Transverse colon (tissue), 4 donors: ENCODE data around the gene CAMTA1. TPM values are rescaled to one million over a fixed set of nuclear protein-coding genes. Genes with fewer than 3 reads are reported as not detected.

ENCODE experiments used
- DNase-seq: peaks from one replicate; pipeline ENCODE4 v3.0.0-alpha.2; 2019
- H3K27ac ChIP-seq, 4 donors: fragments of 200-600 bp; sonication (generic); 2 replicates each; pipeline ENCODE4 v1.5.1; 2016 to 2018; ENCODE audit warnings: inconsistent platforms in 4 of 4
- H3K27me3 ChIP-seq: fragments of 200-600 bp; sonication (generic); 2 replicates; pipeline ENCODE4 v1.5.1; 2017; ENCODE audit warnings: inconsistent platforms
- H3K36me3 ChIP-seq, 4 donors: fragments of 200-600 bp; sonication (generic); 2 replicates each; pipeline ENCODE4 v1.5.1; 2017 to 2019; ENCODE audit warnings: inconsistent platforms in 4 of 4
- H3K4me1 ChIP-seq, 4 donors: fragments of 200-600 bp; sonication (generic); 2 replicates each; pipeline ENCODE4 v1.5.1; 2017 to 2020; ENCODE audit warnings: inconsistent platforms in 4 of 4
- H3K4me3 ChIP-seq, 4 donors: fragments of 200-600 bp; sonication (generic); 1 replicate in 1 of 4; 2 replicates in 3 of 4; pipeline versions ENCODE4 v1.5.1 to v1.6.1; 2017 to 2019; ENCODE audit warnings: inconsistent platforms in 4 of 4
- H3K9me3 ChIP-seq, 2 donors: fragments of 200-600 bp; sonication (generic); 2 replicates each; pipeline ENCODE4 v1.5.1; 2017 to 2019; ENCODE audit warnings: inconsistent platforms in 2 of 2
- EP300 ChIP-seq: sonication (generic); formaldehyde crosslinking; IDR thresholded peaks from one replicate; pipeline ENCODE4 v1.6.1; 2017; ENCODE audit warnings: antibody characterized with exemption, low read depth
- POLR2A ChIP-seq: fragments of 450-650 bp; IDR thresholded peaks from one replicate; pipeline ENCODE4 v1.6.1; 2016; ENCODE audit warnings: antibody characterized with exemption, mild to moderate bottlenecking, moderate library complexity
- POLR2AphosphoS5 ChIP-seq, 3 donors: sonication (generic); formaldehyde crosslinking; IDR thresholded peaks; one replicate each; pipeline ENCODE4 v1.6.1; 2016; ENCODE audit warnings: antibody characterized with exemption in 3 of 3
- WGBS, 2 donors: methylation state at CpG; one replicate each; pipeline ENCODE4 v1.1.5; 2018; ENCODE audit warnings: low coverage in 1 of 2; 5-methylcytosine and 5-hydroxymethylcytosine counted together
- in situ Hi-C, 4 donors: fragments of 200-750 bp; cut with MboI; loops; one replicate each; pipeline versions ENCODE4 v1.15.0 to v1.15.1; 2017; ENCODE audit warnings: low sequenced_read_pairs in 3 of 4, low pct_ligation_motif_present in 1 of 4, low pct_unique_long_range_greater_than_20kb in 1 of 4
- intact Hi-C: fragments of 100-400 bp; cut with DNase I; formaldehyde crosslinking; loops from one replicate; pipeline ENCODE4 v1.15.1; 2023; ENCODE audit warnings: low total_unique reads
- total RNA-seq, 4 donors: library from RNA; depleted of rRNA; stranded (reverse); fragments of >200 nt; gene quantifications; one replicate each; pipeline ENCODE4 v1.1.0, GENCODE V29; 2016
- TF ChIP-seq, protein P1 (sequence below), 5 experiments: fragments of 200-600 bp in 3 of 5; fragments of 450-650 bp in 2 of 5; sonication (generic) in 3 of 5; IDR thresholded peaks; 1 replicate in 2 of 5; 2 replicates in 3 of 5; pipeline ENCODE4 v1.5.1; 2016 to 2017; ENCODE audit warnings: antibody characterized with exemption in 5 of 5, inconsistent platforms in 3 of 5, mild to moderate bottlenecking in 2 of 5, moderate library complexity in 1 of 5

The CAMTA1 gene
- total RNA-seq, 4 donors from 2014 or later, result 93.8 to 268 (median 130) TPM

DNA sequence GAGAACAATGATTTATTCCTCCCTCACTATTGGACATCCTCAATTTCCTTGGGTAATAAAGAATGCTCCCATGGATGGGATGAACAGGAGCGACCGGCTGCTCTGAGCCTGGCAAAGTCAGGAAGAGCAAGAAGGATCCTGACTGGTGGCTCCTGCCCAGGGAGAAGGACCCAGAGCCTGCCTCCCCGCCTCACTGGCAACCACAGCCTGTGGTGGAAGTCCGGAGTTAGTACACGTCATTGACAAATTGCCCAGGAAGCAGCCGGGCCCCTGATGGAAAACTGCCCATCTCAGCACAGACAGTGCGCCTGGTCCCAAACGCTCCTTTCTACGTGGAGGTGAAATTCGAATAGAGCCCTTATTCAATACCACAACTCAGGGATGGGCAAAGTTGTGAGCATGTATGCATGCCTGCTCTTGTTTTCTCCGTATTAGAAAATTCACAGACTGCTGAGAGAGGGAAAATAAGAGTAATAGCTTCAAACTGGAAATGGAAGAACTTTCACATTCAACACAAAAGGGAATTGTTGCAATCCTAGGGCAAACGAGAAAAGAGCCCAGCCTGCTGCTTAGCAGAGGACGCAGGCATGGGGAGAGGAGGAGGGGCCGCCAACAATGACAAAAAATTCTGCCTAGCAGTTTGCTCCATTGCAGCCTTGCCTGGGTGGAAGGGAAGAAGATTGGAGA lies 588.8 kb downstream of the CAMTA1 start:
- H3K27ac ChIP-seq, result no peak overlapping the region
- H3K27me3 ChIP-seq, result no peaks in the 10 kb centered on the region
- DNase-seq, result no peak
- no peaks in the 10 kb centered on the region for H3K9me3 ChIP-seq
- 58 to 60% methylated on average over 6 to 14 of the region's 14 CpGs for WGBS, 2 donors
- no peaks in the 10 kb centered on the region for H3K36me3 ChIP-seq
- in situ Hi-C loops, result no loop called here
- intact Hi-C loops, result no loop called here
- TF ChIP-seq POLR2A, result no peak
- TF ChIP-seq, protein P1, sequence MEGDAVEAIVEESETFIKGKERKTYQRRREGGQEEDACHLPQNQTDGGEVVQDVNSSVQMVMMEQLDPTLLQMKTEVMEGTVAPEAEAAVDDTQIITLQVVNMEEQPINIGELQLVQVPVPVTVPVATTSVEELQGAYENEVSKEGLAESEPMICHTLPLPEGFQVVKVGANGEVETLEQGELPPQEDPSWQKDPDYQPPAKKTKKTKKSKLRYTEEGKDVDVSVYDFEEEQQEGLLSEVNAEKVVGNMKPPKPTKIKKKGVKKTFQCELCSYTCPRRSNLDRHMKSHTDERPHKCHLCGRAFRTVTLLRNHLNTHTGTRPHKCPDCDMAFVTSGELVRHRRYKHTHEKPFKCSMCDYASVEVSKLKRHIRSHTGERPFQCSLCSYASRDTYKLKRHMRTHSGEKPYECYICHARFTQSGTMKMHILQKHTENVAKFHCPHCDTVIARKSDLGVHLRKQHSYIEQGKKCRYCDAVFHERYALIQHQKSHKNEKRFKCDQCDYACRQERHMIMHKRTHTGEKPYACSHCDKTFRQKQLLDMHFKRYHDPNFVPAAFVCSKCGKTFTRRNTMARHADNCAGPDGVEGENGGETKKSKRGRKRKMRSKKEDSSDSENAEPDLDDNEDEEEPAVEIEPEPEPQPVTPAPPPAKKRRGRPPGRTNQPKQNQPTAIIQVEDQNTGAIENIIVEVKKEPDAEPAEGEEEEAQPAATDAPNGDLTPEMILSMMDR (IDR thresholded peaks at IDR 0.05), result no peak
- no peak for TF ChIP-seq EP300
- TF ChIP-seq POLR2AphosphoS5 (IDR thresholded peaks at IDR 0.05), result no peak
- H3K4me3 ChIP-seq, result no peak overlapping the region
- no peaks in the 10 kb centered on the region for H3K4me1 ChIP-seq

DNA sequence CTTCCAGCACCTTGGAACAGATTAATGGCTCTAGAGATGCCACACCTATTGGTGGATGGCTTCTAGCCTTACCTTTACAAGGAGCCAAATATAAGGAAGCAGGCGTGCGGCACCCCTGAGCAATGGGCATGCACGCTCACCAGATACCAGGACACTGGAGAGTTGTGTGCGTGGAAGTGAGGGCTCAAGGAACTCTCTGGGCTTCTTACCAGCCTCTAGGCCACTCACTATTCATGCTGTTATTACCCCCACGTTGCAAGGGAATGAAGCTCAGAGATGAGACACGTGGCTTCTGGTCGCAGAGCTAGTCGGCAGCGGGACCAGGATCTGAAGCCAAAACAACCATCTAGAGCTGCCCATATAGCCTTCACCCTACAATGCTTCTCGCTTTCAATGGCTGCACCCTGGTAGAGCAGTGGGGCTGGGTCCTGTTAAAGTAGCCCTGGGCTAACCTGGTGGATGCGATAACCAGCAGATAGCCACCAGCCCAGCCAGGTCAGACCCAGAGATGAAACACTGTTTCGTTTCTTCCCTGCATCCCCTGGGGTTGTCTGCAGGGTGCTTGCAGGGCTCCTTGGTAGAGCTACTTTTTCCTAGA lies 589.4 kb downstream of the CAMTA1 start:
- Histone ChIP-seq H3K4me3 (no peak overlapping the region), H3K36me3 (no peaks in the 10 kb centered on the region), H3K4me1 (no peaks in the 10 kb centered on the region), H3K27me3 (no peaks in the 10 kb centered on the region), H3K9me3 (no peaks in the 10 kb centered on the region), H3K27ac (no peak overlapping the region)
- WGBS, 2 donors, result 95 to 100% methylated on average over 5 to 12 of the region's 12 CpGs
- in situ Hi-C loops (no loop called here), intact Hi-C loops (no loop called here)
- no peak for DNase-seq
- TF ChIP-seq POLR2AphosphoS5 (IDR thresholded peaks at IDR 0.05) (no peak), EP300 (no peak), POLR2A (no peak)
- TF ChIP-seq, protein P1 (IDR thresholded peaks at IDR 0.05), result no peak

- intact Hi-C loops, result no loop called here
These were observed 590.1 kb downstream of the CAMTA1 start for GRCh38 chr1:7375329-7375728.

More at GRCh38 chr1:7375329-7375728, 590.1 kb downstream of the CAMTA1 start:
- in situ Hi-C loops, result no loop called here
- no peaks in the 10 kb centered on the region for H3K4me1 ChIP-seq
- no peaks in the 10 kb centered on the region for H3K9me3 ChIP-seq
- no peak for DNase-seq
- no peaks in the 10 kb centered on the region for H3K36me3 ChIP-seq
- H3K4me3 ChIP-seq, result no peak overlapping the region
- WGBS, 2 donors, result 67 to 88% methylated on average over 1 to 7 of the region's 7 CpGs
- TF ChIP-seq EP300 (no peak), POLR2AphosphoS5 (IDR thresholded peaks at IDR 0.05) (no peak), POLR2A (no peak)
- TF ChIP-seq, protein P1 (IDR thresholded peaks at IDR 0.05), result no peak
- no peaks in the 10 kb centered on the region for H3K27me3 ChIP-seq
- no peak overlapping the region for H3K27ac ChIP-seq
